HG03135 (cell line): ENCODE results near the gene SMARCB1.

Experiments used
- ATAC-seq: cut with Tn5 transposase; IDR thresholded peaks from one replicate; pipeline ENCODE4 v1.9.1; 2021; ENCODE audit warnings: mild to moderate bottlenecking, moderate library complexity; ENCODE audit not compliant: unreplicated experiment

Gene SMARCB1

GRCh38 chr22:23874871-23875270, 88.1 kb downstream of the SMARCB1 start:
- no peak for ATAC-seq

- ATAC-seq: no peak
These were observed 89.0 kb downstream of the SMARCB1 start for GRCh38 chr22:23875801-23876200.

GRCh38 chr22:23877566-23877965, 90.8 kb downstream of the SMARCB1 start:
- no peak for ATAC-seq

DNA sequence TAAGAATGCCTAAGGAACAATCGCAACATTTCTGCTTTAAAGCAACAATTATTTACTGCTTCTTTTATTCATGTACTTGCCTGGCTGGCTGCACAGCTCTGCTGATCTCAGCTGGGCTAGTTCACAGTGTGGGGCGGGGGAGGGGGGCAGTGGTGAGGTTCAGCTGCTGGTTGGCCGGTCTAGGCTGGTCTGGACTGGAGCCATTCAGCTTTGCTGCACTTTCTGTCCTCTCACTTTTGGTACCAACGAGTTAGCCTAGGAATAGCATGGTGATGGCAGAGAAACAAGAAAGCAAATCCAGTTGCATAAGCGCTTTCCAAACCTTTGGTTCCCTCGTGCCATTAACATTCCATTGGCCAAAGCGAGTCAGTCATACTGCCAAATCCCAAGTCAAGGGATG, 91.5 kb downstream of the SMARCB1 start:
- no peak for ATAC-seq

DNA sequence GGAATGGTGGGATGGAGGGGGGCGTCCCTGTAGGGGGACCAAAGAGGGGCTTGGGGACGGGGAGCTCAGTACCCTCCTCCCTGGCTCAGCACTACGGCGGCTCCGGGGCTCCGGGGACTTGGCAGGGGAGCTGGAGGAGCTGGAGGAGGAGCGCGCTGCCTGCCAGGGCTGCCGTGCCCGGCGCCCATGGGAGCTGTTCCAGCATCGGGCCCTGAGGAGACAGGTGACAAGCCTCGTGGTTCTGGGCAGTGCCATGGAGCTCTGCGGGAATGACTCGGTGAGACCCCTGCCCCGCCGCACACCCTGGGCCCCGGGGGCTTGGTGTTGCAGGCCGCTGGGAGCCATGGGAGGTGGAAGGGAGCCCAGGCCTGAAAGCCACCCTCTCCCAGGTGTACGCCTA, 95.6 kb downstream of the SMARCB1 start:
- no peak for ATAC-seq

DNA sequence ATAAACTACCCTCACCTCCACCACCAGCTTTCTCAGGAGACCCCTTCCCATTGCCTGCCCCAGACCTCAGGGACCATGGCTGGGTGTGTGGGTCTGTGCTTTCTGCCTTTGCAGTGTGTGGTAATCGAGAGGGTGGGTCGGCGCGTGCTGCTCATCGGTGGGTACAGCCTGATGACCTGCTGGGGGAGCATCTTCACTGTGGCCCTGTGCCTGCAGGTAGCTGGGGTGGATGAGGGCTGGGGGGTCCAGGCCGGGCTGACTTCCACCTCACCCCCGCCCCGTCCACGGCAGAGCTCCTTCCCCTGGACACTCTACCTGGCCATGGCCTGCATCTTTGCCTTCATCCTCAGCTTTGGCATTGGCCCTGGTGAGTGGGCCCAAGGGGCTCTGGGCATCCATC, 96.9 kb downstream of the SMARCB1 start:
- ATAC-seq: no peak

- ATAC-seq: no peak
These were observed 97.4 kb downstream of the SMARCB1 start for GRCh38 chr22:23884140-23884539.
